ES-I3 (cell line): ENCODE results near the gene ST3GAL5.

ENCODE experiments used
- H3K36me3 ChIP-seq: 2 replicates; pipeline ENCODE4 v1.6.1; 2013; ENCODE audit warnings: mild to moderate bottlenecking, low read length, control low read depth, moderate library complexity; ENCODE audit not compliant: insufficient read depth
- H3K4me1 ChIP-seq: 2 replicates; pipeline ENCODE4 v1.6.1; 2013; ENCODE audit warnings: mild to moderate bottlenecking, control low read depth, low read length; ENCODE audit not compliant: insufficient read depth
- H3K9ac ChIP-seq: 2 replicates; pipeline ENCODE4 v1.6.1; 2013; ENCODE audit warnings: low read depth, mild to moderate bottlenecking, low read length, moderate library complexity
- H3K9me3 ChIP-seq: 2 replicates; pipeline ENCODE4 v1.6.1; 2013; ENCODE audit warnings: mild to moderate bottlenecking, low read length, moderate library complexity; ENCODE audit not compliant: control insufficient read depth, insufficient read depth

Gene ST3GAL5

GRCh38 chr2:85811180-85812093 lies 77.4 kb downstream of the ST3GAL5 start:
- Histone ChIP-seq H3K36me3 (no peaks in the 10 kb centered on the region), H3K4me1 (no peaks in the 10 kb centered on the region; the same call in 1 of the 2 replicates), H3K9ac (no peak overlapping the region), H3K9me3 (no peaks in the 10 kb centered on the region)

GRCh38 chr2:85810371-85811179 lies 78.2 kb downstream of the ST3GAL5 start:
- H3K36me3 ChIP-seq: no peaks in the 10 kb centered on the region
- H3K9me3 ChIP-seq: no peaks in the 10 kb centered on the region
- no peaks in the 10 kb centered on the region; the same call in 1 of the 2 replicates for H3K4me1 ChIP-seq
- no peak overlapping the region for H3K9ac ChIP-seq

DNA sequence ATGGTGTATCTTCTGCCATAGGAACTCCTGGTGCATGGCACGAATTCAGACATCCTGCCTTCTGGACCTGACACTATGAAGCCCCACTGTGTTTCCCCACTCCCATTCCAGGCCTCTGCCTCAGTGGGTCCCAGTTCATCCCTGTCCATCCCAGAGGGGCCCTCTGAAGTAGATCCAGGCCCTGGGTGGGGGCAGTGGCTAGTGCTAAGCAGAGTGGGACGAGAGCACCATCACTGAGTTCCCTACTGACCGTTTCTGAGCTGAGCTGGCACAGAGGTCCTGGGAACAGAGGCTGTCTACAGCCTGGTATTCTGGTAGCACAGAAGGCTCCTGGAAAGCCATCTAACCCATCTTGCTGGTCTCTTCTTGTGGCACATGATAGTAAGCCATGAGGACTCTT lies 81.0 kb downstream of the ST3GAL5 start:
- H3K9me3 ChIP-seq: no peaks in the 10 kb centered on the region
- no peaks in the 10 kb centered on the region for H3K36me3 ChIP-seq
- no peaks in the 10 kb centered on the region; the same call in 1 of the 2 replicates for H3K4me1 ChIP-seq
- H3K9ac ChIP-seq: no peak overlapping the region

GRCh38 chr2:85806358-85807118 lies 82.3 kb downstream of the ST3GAL5 start:
- H3K36me3 ChIP-seq: no peaks in the 10 kb centered on the region
- no peaks in the 10 kb centered on the region for H3K9me3 ChIP-seq
- no peaks in the 10 kb centered on the region; the same call in 1 of the 2 replicates for H3K4me1 ChIP-seq
- no peak overlapping the region for H3K9ac ChIP-seq

DNA sequence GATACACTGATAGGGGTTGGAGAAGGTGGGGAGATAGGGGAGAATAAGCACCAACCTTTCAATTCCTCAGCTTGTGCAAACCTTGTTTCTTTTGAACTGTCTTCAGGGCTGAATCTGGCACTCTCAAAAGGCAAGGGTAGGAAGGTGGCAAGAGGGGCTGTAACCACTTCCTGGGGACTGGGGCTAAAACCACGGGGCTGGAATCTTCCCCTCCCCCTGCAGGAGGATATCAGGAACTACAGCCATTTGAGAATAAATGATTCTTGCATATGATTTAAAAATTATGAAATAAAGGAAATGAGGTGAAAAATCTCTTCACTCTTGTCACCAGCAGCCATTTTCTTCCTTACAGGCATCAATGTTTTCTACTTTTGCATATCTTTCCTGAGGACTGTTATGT lies 84.2 kb downstream of the ST3GAL5 start:
- H3K36me3 ChIP-seq: no peaks in the 10 kb centered on the region
- H3K9me3 ChIP-seq: 0 out of 2 replicates have a peak, but pooled peaks cover 2% of the 10 kb centered on the region
- no peak overlapping the region for H3K9ac ChIP-seq
- H3K4me1 ChIP-seq: no peaks in the 10 kb centered on the region

GRCh38 chr2:85803704-85804425 lies 84.9 kb downstream of the ST3GAL5 start:
- Histone ChIP-seq H3K36me3 (no peaks in the 10 kb centered on the region), H3K9ac (no peak overlapping the region), H3K9me3 (0 out of 2 replicates have a peak, but pooled peaks cover 2% of the 10 kb centered on the region), H3K4me1 (no peaks in the 10 kb centered on the region)

DNA sequence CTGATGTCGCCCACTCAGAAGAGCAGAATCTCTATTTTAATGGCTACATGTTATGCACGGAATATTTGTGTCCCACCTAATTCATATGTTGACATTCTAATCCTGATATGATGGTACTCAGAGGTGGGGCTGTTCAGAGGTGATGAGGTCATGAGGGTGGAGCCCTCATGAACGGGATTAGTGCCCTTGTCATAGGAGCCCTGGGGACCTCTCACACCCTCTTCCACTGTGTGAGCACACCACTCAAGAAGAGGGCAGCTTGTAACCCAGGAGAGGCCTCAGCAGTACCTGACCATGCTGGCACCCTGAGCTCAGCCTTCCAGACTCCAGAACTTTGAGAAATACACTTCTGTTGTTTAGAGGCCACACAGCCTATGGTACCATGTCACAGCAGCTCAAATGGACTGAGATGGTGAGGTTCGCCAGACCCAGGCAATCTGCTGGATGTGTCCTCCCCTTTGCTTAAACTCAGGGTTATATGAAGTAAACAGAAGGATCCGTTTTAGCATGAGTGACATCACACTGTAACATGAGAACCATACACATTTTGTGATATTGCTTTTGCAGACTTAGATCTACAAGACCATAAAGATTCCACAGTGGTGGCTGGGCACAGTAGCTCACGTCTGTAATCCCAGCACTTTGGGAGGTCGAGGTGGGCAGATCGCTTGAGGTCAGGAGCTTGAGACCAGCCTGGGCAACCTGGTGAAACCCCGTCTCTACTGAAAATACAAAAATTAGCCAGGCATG lies 86.3 kb downstream of the ST3GAL5 start:
- Histone ChIP-seq H3K9me3 (0 out of 2 replicates have a peak, but pooled peaks cover 2% of the 10 kb centered on the region), H3K9ac (no peak overlapping the region), H3K4me1 (no peaks in the 10 kb centered on the region), H3K36me3 (no peaks in the 10 kb centered on the region)

DNA sequence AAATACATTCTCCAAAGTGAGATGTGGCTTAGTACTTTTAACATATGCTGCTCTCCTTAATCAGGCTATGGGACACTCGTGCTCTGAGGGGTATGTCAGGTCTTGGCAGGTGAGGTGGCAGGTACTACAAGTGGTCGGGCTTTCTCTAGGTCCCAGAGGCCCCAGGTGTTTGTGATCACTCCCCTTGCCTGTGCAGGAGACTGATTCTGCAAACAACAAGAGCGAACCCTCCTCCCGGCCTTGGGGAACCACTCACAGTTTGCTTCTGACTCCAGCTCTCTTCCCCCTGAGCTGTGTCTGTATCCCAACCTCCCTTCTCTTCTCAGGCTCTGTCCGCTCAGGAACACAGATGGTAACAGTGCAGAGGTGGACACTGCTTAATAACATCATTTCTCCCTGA lies 86.9 kb downstream of the ST3GAL5 start:
- H3K9ac ChIP-seq: no peak overlapping the region
- no peaks in the 10 kb centered on the region for H3K4me1 ChIP-seq
- no peaks in the 10 kb centered on the region for H3K36me3 ChIP-seq

GRCh38 chr2:85800586-85800985 lies 88.2 kb downstream of the ST3GAL5 start:
- Histone ChIP-seq H3K36me3 (no peaks in the 10 kb centered on the region), H3K4me1 (0 out of 2 replicates have a peak, but pooled peaks cover 4% of the 10 kb centered on the region), H3K9me3 (0 out of 2 replicates have a peak, but pooled peaks cover 2% of the 10 kb centered on the region), H3K9ac (no peak overlapping the region)

More for the DNA sequence above, 86.9 kb downstream of the ST3GAL5 start:
- H3K9me3 ChIP-seq: 0 out of 2 replicates have a peak, but pooled peaks cover 2% of the 10 kb centered on the region

GRCh38 chr2:85799215-85799956 lies 89.4 kb downstream of the ST3GAL5 start:
- Histone ChIP-seq H3K4me1 (0 out of 2 replicates have a peak, but pooled peaks cover 4% of the 10 kb centered on the region), H3K9me3 (0 out of 2 replicates have a peak, but pooled peaks cover 2% of the 10 kb centered on the region), H3K9ac (no peak overlapping the region), H3K36me3 (no peaks in the 10 kb centered on the region)

DNA sequence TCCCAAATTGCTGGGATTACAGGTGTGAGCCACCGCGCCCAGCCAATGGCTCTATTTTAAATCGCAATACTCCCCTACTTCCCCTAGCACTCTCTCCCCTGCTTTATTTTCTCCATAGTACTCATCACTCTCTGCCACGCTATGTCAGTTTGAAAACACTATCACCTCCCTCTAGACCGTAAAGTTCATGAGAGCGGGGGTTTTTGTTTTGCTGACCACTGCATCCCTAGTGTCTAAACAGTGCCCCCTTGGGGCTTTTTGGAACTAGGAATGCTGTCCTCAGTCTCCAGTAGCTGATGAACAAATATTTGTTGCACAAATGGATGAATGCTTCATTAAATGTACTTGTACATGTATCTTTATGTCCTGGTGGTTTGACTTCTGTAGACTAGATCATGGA lies 90.9 kb downstream of the ST3GAL5 start:
- Histone ChIP-seq H3K9me3 (0 out of 2 replicates have a peak, but pooled peaks cover 2% of the 10 kb centered on the region), H3K9ac (no peak overlapping the region), H3K4me1 (0 out of 2 replicates have a peak, but pooled peaks cover 4% of the 10 kb centered on the region), H3K36me3 (no peaks in the 10 kb centered on the region)

GRCh38 chr2:85797263-85797660 lies 91.5 kb downstream of the ST3GAL5 start:
- H3K36me3 ChIP-seq: no peaks in the 10 kb centered on the region
- 0 out of 2 replicates have a peak, but pooled peaks cover 4% of the 10 kb centered on the region for H3K4me1 ChIP-seq

More at GRCh38 chr2:85797263-85797660, 91.5 kb downstream of the ST3GAL5 start:
- no peak overlapping the region for H3K9ac ChIP-seq
- H3K9me3 ChIP-seq: 0 out of 2 replicates have a peak, but pooled peaks cover 2% of the 10 kb centered on the region
